GM12801 (cell line): ENCODE results near the gene EVA1C.

Source experiments
- TF ChIP-seq, protein P1 (sequence below): IDR thresholded peaks from one replicate; pipeline ENCODE4 v1.5.1; 2011; ENCODE audit warnings: control low read depth; ENCODE audit not compliant: insufficient read length; ENCODE audit errors: extremely low read depth

The EVA1C gene

DNA sequence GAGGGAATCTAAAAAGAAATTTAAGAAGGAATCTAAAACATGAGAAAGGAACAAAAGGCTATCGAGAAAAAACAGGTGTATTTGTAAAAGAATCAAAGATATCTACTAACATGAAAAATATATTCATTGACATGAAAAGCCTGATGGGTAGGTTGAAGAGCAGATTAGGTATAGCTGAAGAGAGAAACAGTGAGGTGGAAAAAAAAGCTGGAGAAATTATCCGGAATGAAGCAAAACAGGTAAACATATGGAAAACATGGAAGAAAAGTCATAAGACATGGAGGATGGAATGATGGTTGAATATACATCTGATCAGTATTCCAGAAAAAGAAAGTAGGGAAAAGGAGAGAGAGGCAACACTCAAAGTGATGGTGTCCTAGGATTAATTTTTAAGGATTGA lies 9.6 kb downstream of the EVA1C start:
- TF ChIP-seq, protein P1, sequence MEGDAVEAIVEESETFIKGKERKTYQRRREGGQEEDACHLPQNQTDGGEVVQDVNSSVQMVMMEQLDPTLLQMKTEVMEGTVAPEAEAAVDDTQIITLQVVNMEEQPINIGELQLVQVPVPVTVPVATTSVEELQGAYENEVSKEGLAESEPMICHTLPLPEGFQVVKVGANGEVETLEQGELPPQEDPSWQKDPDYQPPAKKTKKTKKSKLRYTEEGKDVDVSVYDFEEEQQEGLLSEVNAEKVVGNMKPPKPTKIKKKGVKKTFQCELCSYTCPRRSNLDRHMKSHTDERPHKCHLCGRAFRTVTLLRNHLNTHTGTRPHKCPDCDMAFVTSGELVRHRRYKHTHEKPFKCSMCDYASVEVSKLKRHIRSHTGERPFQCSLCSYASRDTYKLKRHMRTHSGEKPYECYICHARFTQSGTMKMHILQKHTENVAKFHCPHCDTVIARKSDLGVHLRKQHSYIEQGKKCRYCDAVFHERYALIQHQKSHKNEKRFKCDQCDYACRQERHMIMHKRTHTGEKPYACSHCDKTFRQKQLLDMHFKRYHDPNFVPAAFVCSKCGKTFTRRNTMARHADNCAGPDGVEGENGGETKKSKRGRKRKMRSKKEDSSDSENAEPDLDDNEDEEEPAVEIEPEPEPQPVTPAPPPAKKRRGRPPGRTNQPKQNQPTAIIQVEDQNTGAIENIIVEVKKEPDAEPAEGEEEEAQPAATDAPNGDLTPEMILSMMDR: no peak

DNA sequence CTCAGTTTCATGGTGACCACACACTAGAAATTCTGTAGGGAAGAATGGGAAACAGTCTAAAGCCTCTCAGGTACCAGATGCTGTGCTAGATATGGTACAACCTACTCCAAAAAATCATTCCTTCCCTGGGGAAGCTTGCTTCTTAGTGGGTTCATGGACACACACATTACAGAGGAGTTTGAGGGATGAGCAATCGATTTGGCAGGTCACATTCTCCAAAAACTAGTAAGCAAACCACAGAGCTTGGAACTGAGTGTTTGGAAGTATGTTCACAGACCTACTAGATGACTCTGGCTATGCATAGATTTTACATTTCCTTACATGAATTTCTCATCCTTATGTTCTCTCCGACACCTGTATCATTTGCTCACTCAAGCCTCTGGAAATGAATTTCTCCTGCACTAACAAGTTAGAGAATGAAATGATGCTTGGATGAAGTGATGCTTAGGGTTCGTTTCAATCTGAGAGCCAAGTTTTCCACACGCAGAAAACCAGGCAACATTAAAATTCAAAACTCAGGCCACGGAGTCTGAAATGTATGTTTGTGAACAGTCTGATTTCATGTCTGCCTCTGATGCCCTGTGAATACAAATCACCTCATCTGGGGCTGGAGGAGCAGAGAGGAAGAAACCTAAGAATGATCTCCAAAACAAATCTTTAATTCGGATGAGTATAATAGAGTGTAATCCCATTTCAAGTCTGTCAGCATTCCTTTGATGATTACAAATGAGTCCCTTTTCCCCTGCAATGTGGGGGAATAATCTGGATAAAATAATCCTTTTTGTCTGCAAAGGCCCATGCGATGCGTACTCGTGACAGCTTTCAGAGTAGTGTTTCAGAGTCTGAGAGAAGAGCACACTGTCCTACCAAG lies 11.0 kb downstream of the EVA1C start:
- TF ChIP-seq, protein P1: no peak

DNA sequence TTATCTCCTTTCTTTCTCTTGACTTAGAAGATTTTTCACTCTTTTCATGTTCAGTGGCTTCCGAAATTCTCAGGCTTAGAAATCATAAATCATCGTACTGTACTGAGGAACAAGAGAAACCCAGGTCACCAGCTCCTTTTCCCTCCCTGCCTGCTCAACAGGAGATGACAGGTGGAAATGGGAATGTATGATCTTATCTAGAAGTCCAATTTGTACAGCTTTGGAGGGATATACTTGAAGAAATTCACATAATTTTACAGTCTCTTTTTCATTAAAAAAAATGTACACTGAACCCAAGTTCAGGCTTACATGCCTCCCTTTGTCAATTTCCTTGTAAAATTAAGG lies 11.7 kb downstream of the EVA1C start:
- TF ChIP-seq, protein P1: no peak

DNA sequence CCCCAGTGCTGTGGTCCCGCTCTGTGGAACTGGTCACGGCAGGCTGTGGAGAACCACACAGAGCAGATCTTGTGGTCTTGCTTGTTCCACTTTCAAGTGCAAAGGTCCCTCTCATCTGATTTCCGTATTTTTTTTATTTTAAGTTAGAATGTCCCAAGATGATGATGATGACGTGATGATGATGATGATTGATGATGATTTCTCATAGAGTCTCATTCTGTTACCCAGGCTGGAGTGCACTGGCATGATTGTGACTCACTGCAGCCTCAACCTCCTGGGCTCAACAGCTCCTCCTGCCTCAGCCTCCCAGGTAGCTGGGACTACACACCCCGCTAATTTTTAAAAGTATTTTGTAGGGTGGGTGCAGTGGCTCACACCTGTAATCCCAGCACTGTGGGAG lies 12.2 kb downstream of the EVA1C start:
- TF ChIP-seq, protein P1: no peak

DNA sequence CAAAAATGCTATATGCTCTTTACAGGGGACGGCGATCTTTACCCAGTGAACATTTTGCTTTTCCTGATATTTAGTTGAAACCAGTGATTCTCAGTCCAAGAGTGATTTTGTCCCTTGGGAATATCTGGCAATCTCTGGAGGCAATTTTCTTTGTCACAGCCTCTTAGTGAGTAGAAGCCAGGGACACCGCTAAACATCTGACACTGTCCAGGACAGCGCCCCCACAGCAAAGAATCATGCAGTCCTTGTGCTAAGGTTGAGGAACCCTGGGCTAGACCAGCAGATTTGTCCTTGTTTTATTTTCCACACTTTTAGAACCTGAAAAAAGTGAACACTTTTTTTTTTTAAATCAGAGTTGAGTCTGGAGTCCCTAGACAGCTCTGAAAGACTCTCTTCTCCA lies 13.1 kb downstream of the EVA1C start:
- TF ChIP-seq, protein P1: no peak

DNA sequence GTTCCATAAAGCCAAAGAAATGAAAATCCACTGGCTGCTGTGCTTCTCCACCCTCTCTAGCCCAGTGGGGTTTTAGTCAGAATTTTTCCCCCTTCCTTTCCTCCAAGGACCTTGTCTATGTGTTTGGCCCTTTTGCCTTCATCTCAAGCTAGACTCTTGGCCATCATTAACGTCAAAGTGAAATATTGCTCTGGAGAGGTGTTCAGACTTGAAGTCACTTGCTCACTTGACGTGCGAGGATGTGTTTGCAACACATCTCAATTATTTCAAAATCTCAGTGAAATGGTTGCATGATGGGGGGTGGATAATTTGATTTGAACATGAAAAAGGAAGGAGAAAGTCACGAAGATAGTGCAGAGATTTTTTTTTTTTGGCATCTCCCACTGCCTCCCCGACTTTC lies 13.6 kb downstream of the EVA1C start:
- TF ChIP-seq, protein P1: no peak

DNA sequence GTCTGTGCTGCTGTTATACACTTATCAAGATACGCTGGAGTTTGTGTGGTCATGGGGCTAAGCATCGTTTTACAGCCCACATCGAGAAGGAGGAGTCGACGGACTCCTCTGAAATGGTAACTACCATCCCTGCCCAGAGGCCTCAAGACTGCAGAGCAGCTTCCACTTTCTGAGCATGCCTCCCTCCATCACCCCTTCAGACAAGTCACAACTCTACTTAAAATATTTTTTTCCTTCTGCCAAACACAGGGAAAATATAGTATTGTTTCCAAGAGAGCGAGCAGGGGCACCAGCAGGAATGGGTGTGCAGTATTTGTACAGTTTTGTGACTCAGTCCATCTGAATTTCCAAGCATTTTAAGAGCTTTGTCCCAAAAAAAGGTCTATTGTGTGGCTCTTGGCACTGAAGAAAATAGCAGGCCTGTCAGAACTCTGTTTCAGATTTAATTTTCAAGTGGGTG lies 14.1 kb downstream of the EVA1C start:
- TF ChIP-seq, protein P1: no peak
